ENCODE measurements around the gene NFKB1.
A peak's percentile ranks its signal among the peaks of the same experiment; 100 is the strongest.

The NFKB1 gene

DNA sequence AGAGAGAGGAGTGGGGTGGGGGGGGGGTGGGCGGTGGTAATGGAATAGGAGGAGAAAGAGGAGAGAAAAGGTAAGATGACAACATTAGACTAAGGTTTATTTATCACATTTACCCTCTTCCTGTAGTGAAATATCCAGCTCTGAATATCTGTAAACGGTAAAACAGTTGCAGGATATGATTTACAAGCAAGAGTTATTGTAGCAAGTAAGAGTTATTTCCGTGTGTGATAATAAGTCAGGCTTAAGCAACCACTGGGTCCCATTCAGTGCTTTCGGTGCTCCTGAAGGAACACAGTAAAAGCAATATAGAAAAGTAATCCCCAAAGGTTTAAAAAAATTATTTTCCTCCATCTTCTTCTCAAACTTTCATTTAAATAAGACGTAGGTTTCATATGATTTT, 156.0 kb downstream of the NFKB1 start:
- no peak for DNase-seq (ENCODE audit: low read depth)

DNA sequence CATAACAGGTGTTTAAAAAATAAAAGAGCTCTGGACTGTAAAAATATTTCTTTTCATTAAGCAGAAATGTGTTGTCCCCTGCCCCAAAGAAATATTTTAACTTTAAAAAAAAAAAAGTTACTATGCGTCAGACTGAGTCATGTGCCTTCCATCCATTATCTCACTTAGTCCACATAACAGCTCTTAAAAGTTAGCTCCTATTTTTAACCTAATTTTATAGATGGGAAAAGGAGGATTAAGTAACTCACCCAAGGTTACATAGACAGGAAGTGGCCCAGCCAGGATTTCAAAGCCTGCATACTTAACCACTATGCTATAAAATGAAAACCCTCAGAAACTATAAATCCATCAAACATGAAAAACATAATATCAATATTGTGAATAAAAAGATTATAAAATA, 161.9 kb downstream of the NFKB1 start:
- TF ChIP-seq, protein P1, sequence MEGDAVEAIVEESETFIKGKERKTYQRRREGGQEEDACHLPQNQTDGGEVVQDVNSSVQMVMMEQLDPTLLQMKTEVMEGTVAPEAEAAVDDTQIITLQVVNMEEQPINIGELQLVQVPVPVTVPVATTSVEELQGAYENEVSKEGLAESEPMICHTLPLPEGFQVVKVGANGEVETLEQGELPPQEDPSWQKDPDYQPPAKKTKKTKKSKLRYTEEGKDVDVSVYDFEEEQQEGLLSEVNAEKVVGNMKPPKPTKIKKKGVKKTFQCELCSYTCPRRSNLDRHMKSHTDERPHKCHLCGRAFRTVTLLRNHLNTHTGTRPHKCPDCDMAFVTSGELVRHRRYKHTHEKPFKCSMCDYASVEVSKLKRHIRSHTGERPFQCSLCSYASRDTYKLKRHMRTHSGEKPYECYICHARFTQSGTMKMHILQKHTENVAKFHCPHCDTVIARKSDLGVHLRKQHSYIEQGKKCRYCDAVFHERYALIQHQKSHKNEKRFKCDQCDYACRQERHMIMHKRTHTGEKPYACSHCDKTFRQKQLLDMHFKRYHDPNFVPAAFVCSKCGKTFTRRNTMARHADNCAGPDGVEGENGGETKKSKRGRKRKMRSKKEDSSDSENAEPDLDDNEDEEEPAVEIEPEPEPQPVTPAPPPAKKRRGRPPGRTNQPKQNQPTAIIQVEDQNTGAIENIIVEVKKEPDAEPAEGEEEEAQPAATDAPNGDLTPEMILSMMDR (conservative IDR thresholded peaks at IDR 0.05; ENCODE audit: low read depth, low read length) = no peak
- DNase-seq (ENCODE audit: low read depth) = peak; percentile 54
- no peak overlapping the region for H3K4me3 ChIP-seq (ENCODE audit: low read length)

More for the DNA sequence above, 156.0 kb downstream of the NFKB1 start:
- H3K4me3 ChIP-seq (ENCODE audit: low read length) = no peak overlapping the region
- TF ChIP-seq, protein P1 (conservative IDR thresholded peaks at IDR 0.05; ENCODE audit: low read depth, low read length) = no peak

DNA sequence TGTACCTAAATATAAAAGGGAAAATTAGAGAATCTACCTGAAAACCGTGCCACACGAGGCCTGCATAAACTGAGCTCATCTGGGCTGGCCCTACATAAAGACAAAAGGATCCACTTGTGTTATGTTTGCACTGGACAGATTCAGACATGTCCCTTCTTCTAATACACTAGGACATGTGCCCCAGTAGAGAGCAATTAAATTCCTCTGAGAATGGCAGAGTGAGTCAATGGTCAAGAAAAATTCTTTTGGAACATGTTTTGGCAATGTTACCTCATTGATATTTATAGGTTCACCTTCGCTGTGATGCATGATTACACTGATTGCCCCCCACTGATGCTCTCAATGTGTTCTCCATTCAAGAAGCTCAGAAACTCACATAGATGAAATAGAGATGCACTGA, 164.4 kb downstream of the NFKB1 start:
- no peak for DNase-seq (ENCODE audit: low read depth)
- H3K4me3 ChIP-seq (ENCODE audit: low read length) = no peak overlapping the region
- TF ChIP-seq, protein P1 (conservative IDR thresholded peaks at IDR 0.05; ENCODE audit: low read depth, low read length) = no peak

Measured in retinal pigment epithelial cell (primary cell).